Measurements from ENCODE around the gene SMURF1.

DNA sequence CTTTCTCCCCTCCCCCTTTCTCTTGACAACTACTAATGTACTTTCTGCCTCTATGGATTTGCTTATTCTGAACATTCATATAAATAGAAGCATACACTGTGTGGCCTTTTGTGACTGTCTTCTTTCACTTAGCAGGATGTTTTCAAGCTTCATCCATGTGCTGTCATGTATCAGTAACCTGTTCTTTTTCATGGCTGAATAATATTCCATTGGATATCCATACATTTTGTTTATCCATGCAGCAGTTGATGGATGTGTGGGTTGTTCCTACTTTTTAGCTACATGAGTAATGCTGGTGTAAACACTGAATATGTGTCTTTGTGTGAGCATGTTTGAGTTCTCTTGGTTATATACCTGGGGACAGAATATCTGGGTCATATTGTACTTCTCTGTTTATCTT lies 158.0 kb downstream of the SMURF1 start:
- TF ChIP-seq, protein P1, sequence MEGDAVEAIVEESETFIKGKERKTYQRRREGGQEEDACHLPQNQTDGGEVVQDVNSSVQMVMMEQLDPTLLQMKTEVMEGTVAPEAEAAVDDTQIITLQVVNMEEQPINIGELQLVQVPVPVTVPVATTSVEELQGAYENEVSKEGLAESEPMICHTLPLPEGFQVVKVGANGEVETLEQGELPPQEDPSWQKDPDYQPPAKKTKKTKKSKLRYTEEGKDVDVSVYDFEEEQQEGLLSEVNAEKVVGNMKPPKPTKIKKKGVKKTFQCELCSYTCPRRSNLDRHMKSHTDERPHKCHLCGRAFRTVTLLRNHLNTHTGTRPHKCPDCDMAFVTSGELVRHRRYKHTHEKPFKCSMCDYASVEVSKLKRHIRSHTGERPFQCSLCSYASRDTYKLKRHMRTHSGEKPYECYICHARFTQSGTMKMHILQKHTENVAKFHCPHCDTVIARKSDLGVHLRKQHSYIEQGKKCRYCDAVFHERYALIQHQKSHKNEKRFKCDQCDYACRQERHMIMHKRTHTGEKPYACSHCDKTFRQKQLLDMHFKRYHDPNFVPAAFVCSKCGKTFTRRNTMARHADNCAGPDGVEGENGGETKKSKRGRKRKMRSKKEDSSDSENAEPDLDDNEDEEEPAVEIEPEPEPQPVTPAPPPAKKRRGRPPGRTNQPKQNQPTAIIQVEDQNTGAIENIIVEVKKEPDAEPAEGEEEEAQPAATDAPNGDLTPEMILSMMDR (IDR thresholded peaks at IDR 0.05): no peak
- TF ChIP-seq POLR2A (IDR thresholded peaks at IDR 0.05): no peak

Measured in body of pancreas (tissue), 4 donors.